K562 (cell line): Measurements from ENCODE around the gene AMIGO3. TPM values are rescaled to one million over a fixed set of nuclear protein-coding genes. Genes with fewer than 3 reads are reported as not detected.
A peak's percentile ranks its signal among the peaks of the same experiment; 100 is the strongest.

Source experiments
- ATF7 ChIP-seq: fragments of 450-650 bp; IDR thresholded peaks from 2 replicates; pipeline ENCODE4 v1.7.1; 2014; ENCODE audit warnings: mild to moderate bottlenecking, moderate library complexity
- BHLHE40 ChIP-seq: IDR thresholded peaks from 2 replicates; pipeline ENCODE4 v1.6.1; 2011; ENCODE audit warnings: low read length, improper control_type of control experiment
- BRD9 ChIP-seq: fragments of 450-650 bp; IDR thresholded peaks from 2 replicates; pipeline ENCODE4 v1.6.1; 2018; ENCODE audit warnings: low read depth; ENCODE audit not compliant: partially characterized antibody
- CBX3 ChIP-seq, 2 experiments: IDR thresholded peaks; 1 replicate in 1 of 2; 2 replicates in 1 of 2; pipeline ENCODE4 v1.6.1; 2012; ENCODE audit warnings: inconsistent platforms in 2 of 2, low read length in 2 of 2, borderline replicate concordance in 1 of 2, control low read depth in 1 of 2
- CCNT2 ChIP-seq: IDR thresholded peaks from 2 replicates; pipeline ENCODE4 v1.6.1; 2011; ENCODE audit warnings: borderline replicate concordance, low read depth, mild to moderate bottlenecking, moderate library complexity, mixed read lengths, low read length; ENCODE audit not compliant: insufficient read length; ENCODE audit errors: extremely low read depth
- CLOCK ChIP-seq: fragments of 250-450 bp; sonication (Bioruptor Pico); IDR thresholded peaks from 2 replicates; pipeline ENCODE4 v1.4.0; 2020; ENCODE audit warnings: mild to moderate bottlenecking, moderate library complexity, borderline replicate concordance
- DNMT1 ChIP-seq: fragments of 450-650 bp; IDR thresholded peaks from 2 replicates; pipeline ENCODE4 v1.6.1; 2016; ENCODE audit warnings: antibody characterized with exemption, mild to moderate bottlenecking
- E2F1 ChIP-seq: sonication (generic); formaldehyde crosslinking; IDR thresholded peaks from 2 replicates; pipeline ENCODE4 v1.8.1; 2023; ENCODE audit warnings: mild to moderate bottlenecking, missing genetic modification reagents, moderate library complexity
- HLTF ChIP-seq: fragments of 450-650 bp; IDR thresholded peaks from 2 replicates; pipeline ENCODE4 v1.6.1; 2016
- IFI16 ChIP-seq: fragments of 250-450 bp; sonication (Bioruptor Pico); IDR thresholded peaks from 2 replicates; pipeline ENCODE4 v2.1.2; 2022; ENCODE audit warnings: mild to moderate bottlenecking, inconsistent platforms
- PPARD ChIP-seq: fragments of 250-450 bp; sonication (Bioruptor Pico); IDR thresholded peaks from 2 replicates; pipeline ENCODE4 v1.8.0; 2022; ENCODE audit warnings: inconsistent platforms, mild to moderate bottlenecking, moderate library complexity
- RFX1 ChIP-seq: fragments of 450-650 bp; IDR thresholded peaks from 2 replicates; pipeline ENCODE4 v1.6.1; 2016; ENCODE audit warnings: mild to moderate bottlenecking, moderate library complexity
- SFPQ ChIP-seq: fragments of 200-400 bp; formaldehyde crosslinking; IDR thresholded peaks from 2 replicates; pipeline ENCODE4 v1.6.1; 2017; ENCODE audit warnings: mild to moderate bottlenecking, low read depth, low read length, moderate library complexity
- SIN3A ChIP-seq, 2 experiments: fragments of 150-350 bp in 1 of 2; IDR thresholded peaks; 2 replicates each; pipeline ENCODE4 v1.6.1; 2011 to 2016; ENCODE audit warnings: borderline replicate concordance in 2 of 2, low read depth in 2 of 2, low read length in 2 of 2, mild to moderate bottlenecking in 2 of 2, moderate library complexity in 2 of 2; ENCODE audit not compliant: control insufficient read depth in 1 of 2
- SIN3B ChIP-seq: fragments of 450-650 bp; IDR thresholded peaks from 2 replicates; pipeline ENCODE4 v1.6.1; 2017; ENCODE audit warnings: low read depth, mild to moderate bottlenecking, moderate library complexity
- STAG1 ChIP-seq: sonication (generic); formaldehyde crosslinking; IDR thresholded peaks from 2 replicates; pipeline ENCODE4 v1.5.0; 2020; ENCODE audit warnings: missing genetic modification reagents, borderline replicate concordance
- TFAM ChIP-seq: fragments of 250-450 bp; sonication (Bioruptor Pico); conservative IDR thresholded peaks from 2 replicates; pipeline ENCODE4 v1.5.0; 2021; ENCODE audit warnings: mild to moderate bottlenecking, moderate library complexity
- YBX1 ChIP-seq: fragments of 450-650 bp; IDR thresholded peaks from 2 replicates; pipeline ENCODE4 v1.7.1; 2016; ENCODE audit warnings: mild to moderate bottlenecking
- ZKSCAN3 ChIP-seq: fragments of 250-450 bp; sonication (Bioruptor Pico); IDR thresholded peaks from 2 replicates; pipeline ENCODE4 v1.4.0; 2020
- ZNF165 ChIP-seq: fragments of 250-450 bp; sonication (Bioruptor Pico); IDR thresholded peaks from 2 replicates; pipeline ENCODE4 v1.4.0; 2020; ENCODE audit warnings: borderline replicate concordance
- ZNF174 ChIP-seq: fragments of 250-450 bp; sonication (Bioruptor Pico); IDR thresholded peaks from 2 replicates; pipeline ENCODE4 v1.4.0; 2020; ENCODE audit warnings: mild to moderate bottlenecking
- ZNF217 ChIP-seq: sonication (generic); formaldehyde crosslinking; IDR thresholded peaks from 2 replicates; pipeline ENCODE4 v1.8.0; 2022; ENCODE audit warnings: mild to moderate bottlenecking, missing genetic modification reagents
- ZNF764 ChIP-seq: fragments of 250-450 bp; sonication (Bioruptor Pico); IDR thresholded peaks from 2 replicates; pipeline ENCODE4 v1.4.0; 2020; ENCODE audit warnings: low read depth, mild to moderate bottlenecking, moderate library complexity
- polyA plus RNA-seq, 8 experiments: library from polyadenylated mRNA; depleted of rRNA in 4 of 8; stranded (reverse) in 5 of 8; unstranded in 3 of 8; fragments of >200 nt; fragmentation: Nextera tagmentation in 2 of 8; fragmentation: Illumina TruSeq in 1 of 8; extraction: Ambion mirVana in 2 of 8; extraction: Trizol in 1 of 8; gene quantifications; 2 replicates each; pipeline versions ENCODE4 v1.2.1 to v1.2.3, GENCODE V29; 2011 to 2014; ENCODE audit warnings: inconsistent platforms in 1 of 8, missing spikeins in 1 of 8
- total RNA-seq, 7 experiments: library from RNA; depleted of rRNA in 6 of 7; stranded (reverse); fragments of >200 nt in 6 of 7; fragmentation: Illumina TruSeq in 2 of 7; extraction: Trizol in 2 of 7; gene quantifications; 2 replicates each; pipeline versions ENCODE4 v1.2.1 to v1.2.3, GENCODE V29; 2011 to 2021; ENCODE audit warnings: low replicate concordance in 1 of 7

The AMIGO3 gene
- total and polyA plus RNA-seq, 9 of the 15 experiments (the other 6 are each of a cell fraction or from before 2014, with no cell fraction given) = 0.13 to 2.8 (median 0.44) TPM; not detected in 4

GRCh38 chr3:49723628-49724551 lies 4.4 kb upstream of the AMIGO3 start, which contains the start of gene GMPPB (continued):
- no peak for TF ChIP-seq TFAM (CRISPR knock-in tag)
- TF ChIP-seq BRD9 = no peak
- peak; percentile 58 for TF ChIP-seq ATF7
- no peak for TF ChIP-seq BHLHE40
- TF ChIP-seq STAG1 (CRISPR knock-in tag) = no peak
- no peak for TF ChIP-seq ZNF174 (CRISPR knock-in tag)
- TF ChIP-seq DNMT1 = no peak
- no peak for TF ChIP-seq SFPQ
- TF ChIP-seq SIN3B = peak; percentile 96
- no peak for TF ChIP-seq CLOCK (CRISPR knock-in tag)
- TF ChIP-seq ZNF165 (CRISPR knock-in tag) = no peak
- no peak for TF ChIP-seq ZNF217
- TF ChIP-seq IFI16 = no peak
- TF ChIP-seq E2F1 (CRISPR knock-in tag) = peak; percentile 47; the same call in 1 of the 2 replicates
- peak; percentile 90 for TF ChIP-seq RFX1
- no peak for TF ChIP-seq ZKSCAN3 (CRISPR knock-in tag)
- no peak for TF ChIP-seq PPARD (CRISPR knock-in tag)
- TF ChIP-seq CBX3 (IDR thresholded peaks at IDR 0.05; ENCODE audit: borderline replicate concordance in 1 of 2, low read length in 2 of 2) = no peak
- no peak for TF ChIP-seq ZNF764 (CRISPR knock-in tag)
- no peak for TF ChIP-seq YBX1
- TF ChIP-seq CCNT2 = peak; percentile 52
- TF ChIP-seq SIN3A (IDR thresholded peaks at IDR 0.05; ENCODE audit: borderline replicate concordance in 2 of 2, control insufficient read depth in 1 of 2, low read depth in 2 of 2, low read length in 2 of 2) = peak; percentile 43 to 55; a peak in 1 of 4 replicates
- TF ChIP-seq HLTF = no peak
